ENCODE data around the gene KRT33A. TPM values are rescaled to one million over a fixed set of nuclear protein-coding genes. Genes with fewer than 3 reads are reported as not detected.

The KRT33A gene
- total and polyA plus RNA-seq, 7 donors, result not detected

DNA sequence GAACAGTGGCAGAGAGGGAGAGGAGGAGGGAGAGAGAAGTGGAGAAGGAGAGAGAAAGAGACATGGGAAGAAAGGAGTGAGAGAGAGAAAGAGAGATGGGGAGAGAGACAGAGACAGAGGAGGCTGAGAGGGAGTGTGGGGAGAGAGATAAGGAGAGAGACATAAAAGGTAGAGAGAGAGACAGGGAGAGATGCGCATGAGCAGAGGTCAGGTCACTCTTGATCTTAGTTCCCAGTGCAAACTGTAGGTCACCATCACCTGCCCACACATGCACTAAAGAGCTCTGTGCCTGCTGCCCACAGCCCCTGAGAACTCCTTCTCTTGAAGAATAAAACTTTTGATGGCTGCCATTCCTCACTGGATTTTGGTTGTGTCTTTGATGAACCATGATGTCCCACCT, 14.9 kb downstream of the KRT33A start:
- intact Hi-C loops (cut with DNase I), result no loop called here
- Histone ChIP-seq H3K4me1 (no peaks in the 10 kb centered on the region), H3K36me3 (no peaks in the 10 kb centered on the region), H3K27me3 (no peaks in the 10 kb centered on the region), H3K4me3 (no peak overlapping the region), H3K27ac (no peak overlapping the region), H3K9me3 (no peaks in the 10 kb centered on the region)
- TF ChIP-seq, protein P1, sequence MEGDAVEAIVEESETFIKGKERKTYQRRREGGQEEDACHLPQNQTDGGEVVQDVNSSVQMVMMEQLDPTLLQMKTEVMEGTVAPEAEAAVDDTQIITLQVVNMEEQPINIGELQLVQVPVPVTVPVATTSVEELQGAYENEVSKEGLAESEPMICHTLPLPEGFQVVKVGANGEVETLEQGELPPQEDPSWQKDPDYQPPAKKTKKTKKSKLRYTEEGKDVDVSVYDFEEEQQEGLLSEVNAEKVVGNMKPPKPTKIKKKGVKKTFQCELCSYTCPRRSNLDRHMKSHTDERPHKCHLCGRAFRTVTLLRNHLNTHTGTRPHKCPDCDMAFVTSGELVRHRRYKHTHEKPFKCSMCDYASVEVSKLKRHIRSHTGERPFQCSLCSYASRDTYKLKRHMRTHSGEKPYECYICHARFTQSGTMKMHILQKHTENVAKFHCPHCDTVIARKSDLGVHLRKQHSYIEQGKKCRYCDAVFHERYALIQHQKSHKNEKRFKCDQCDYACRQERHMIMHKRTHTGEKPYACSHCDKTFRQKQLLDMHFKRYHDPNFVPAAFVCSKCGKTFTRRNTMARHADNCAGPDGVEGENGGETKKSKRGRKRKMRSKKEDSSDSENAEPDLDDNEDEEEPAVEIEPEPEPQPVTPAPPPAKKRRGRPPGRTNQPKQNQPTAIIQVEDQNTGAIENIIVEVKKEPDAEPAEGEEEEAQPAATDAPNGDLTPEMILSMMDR (IDR thresholded peaks at IDR 0.05), result no peak
- TF ChIP-seq POLR2AphosphoS5 (IDR thresholded peaks at IDR 0.05) (no peak), POLR2A (IDR thresholded peaks at IDR 0.05) (no peak), EP300 (IDR thresholded peaks at IDR 0.05) (no peak)
- DNase-seq, result no peak
- 88 to 98% methylated on average over 1 of the region's 1 CpG for WGBS, 2 donors

DNA sequence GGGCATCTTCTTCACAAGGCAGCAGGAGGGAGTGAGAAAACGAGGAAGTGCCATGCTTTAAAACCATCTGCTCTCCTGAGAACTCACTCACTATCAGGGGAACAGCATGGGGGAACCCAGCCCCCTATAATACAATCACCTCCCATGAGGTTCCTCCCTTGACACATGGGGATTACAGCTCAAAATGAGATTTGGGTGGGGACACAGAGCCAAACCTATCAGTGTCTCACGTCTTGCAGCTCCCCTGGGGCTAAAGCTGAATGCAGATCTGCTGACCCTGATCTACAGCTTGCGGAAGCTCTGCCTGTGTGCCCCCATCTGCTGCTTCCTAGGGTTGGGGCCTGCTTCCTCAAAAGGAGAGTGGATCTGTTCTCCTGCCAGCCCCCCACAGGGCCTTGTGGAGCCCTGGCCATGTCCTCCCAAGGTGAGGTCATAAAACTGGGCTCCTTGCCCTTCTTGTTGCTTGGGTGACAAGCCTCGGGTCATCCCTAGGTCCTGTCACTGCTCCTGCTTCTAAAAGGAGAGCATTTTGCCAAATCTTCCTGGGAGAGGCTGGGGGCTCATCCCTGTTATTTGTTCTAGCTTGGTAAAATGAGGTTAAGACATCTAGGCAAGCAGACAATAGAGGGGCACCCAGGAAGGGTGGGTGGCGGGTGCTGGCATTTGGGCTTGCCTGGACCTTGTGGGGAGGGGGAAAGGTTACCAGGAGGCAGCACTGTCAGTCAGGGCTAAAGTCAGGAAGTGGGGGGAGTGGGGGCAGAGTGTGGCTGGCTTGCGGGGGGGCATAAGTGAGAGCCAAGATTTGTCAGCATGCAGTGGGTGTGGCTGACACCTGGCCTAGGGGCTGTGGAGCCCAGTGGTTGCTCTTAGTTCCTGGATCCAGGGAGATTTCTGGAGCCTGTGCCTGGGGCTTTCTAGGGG, 16.0 kb downstream of the KRT33A start:
- intact Hi-C loops (cut with DNase I), result no loop called here
- Histone ChIP-seq H3K9me3 (no peaks in the 10 kb centered on the region), H3K27ac (no peak overlapping the region), H3K4me3 (no peak overlapping the region), H3K27me3 (no peaks in the 10 kb centered on the region), H3K36me3 (no peaks in the 10 kb centered on the region), H3K4me1 (no peaks in the 10 kb centered on the region)
- 76 to 79% methylated on average over 6 of the region's 6 CpGs for WGBS, 2 donors
- DNase-seq, result no peak
- TF ChIP-seq POLR2A (IDR thresholded peaks at IDR 0.05), result no peak
- TF ChIP-seq, protein P1 (IDR thresholded peaks at IDR 0.05), result no peak
- TF ChIP-seq EP300 (IDR thresholded peaks at IDR 0.05), result no peak
- TF ChIP-seq POLR2AphosphoS5 (IDR thresholded peaks at IDR 0.05), result no peak

DNA sequence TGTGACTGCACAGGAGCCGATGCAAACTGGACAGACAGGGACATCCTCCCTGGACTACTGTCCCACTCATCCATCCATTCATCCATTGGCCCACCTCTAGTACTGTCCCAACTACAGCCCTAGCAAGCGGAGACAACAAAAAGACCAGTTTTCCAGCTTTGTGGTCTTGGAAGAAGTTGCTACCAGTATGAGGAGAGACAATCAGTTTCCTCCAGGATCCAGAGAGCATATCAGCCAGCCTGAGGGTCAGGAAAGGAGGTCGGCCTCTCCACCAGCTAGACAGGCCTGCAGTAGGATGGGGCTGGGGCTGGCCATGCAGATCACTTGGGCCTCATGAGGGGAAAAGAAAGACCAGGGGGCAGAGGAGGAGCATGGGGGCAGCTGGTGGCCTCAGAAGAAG, 16.8 kb downstream of the KRT33A start:
- Histone ChIP-seq H3K27me3 (no peaks in the 10 kb centered on the region), H3K27ac (no peak overlapping the region), H3K4me1 (no peaks in the 10 kb centered on the region), H3K9me3 (no peaks in the 10 kb centered on the region), H3K4me3 (no peak overlapping the region), H3K36me3 (no peaks in the 10 kb centered on the region)
- TF ChIP-seq POLR2AphosphoS5 (IDR thresholded peaks at IDR 0.05), result no peak
- TF ChIP-seq, protein P1 (IDR thresholded peaks at IDR 0.05), result no peak
- TF ChIP-seq EP300 (IDR thresholded peaks at IDR 0.05), result no peak
- no peak for TF ChIP-seq POLR2A (IDR thresholded peaks at IDR 0.05)
- 93 to 96% methylated on average over 3 of the region's 3 CpGs for WGBS, 2 donors
- no peak for DNase-seq
- intact Hi-C loops (cut with DNase I), result no loop called here

DNA sequence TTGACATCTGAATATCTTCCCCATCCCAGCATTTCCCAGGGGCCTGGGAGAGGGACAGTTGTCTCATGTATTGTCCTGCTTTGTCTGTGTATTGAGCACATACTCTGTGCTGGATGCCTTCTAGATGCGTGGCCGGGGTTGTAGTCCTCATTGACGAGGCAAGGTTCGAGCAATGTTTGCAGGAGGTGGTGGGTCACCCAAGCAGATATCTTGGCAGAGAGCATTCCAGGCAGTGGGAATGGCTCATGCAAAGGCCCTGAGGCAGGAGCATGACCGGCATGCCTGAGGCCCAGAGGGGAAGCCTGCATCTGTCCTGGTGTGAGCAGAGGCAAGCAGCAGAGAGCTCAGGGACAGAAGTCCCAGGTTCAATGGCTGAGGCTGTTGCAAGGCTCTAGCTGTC, 17.5 kb downstream of the KRT33A start:
- H3K27ac ChIP-seq, result no peak overlapping the region
- H3K27me3 ChIP-seq, result no peaks in the 10 kb centered on the region
- no peak for DNase-seq
- no peaks in the 10 kb centered on the region for H3K4me1 ChIP-seq
- intact Hi-C loops (cut with DNase I), result no loop called here
- H3K36me3 ChIP-seq, result no peaks in the 10 kb centered on the region
- H3K9me3 ChIP-seq, result no peaks in the 10 kb centered on the region
- no peak for TF ChIP-seq POLR2A (IDR thresholded peaks at IDR 0.05)
- no peak for TF ChIP-seq EP300 (IDR thresholded peaks at IDR 0.05)
- no peak for TF ChIP-seq POLR2AphosphoS5 (IDR thresholded peaks at IDR 0.05)
- TF ChIP-seq, protein P1 (IDR thresholded peaks at IDR 0.05), result no peak
- no peak overlapping the region for H3K4me3 ChIP-seq
- 96 to 98% methylated on average over 5 of the region's 5 CpGs for WGBS, 2 donors
